Osteoblast (primary cell): Measurements from ENCODE around the gene PDZD7. TPM values are rescaled to one million over a fixed set of nuclear protein-coding genes. Genes with fewer than 3 reads are reported as not detected.

Experiments used
- DNase-seq: peaks from one replicate; pipeline ENCODE4 v3.0.0; 2011; ENCODE audit warnings: low spot score, mixed read lengths; ENCODE audit not compliant: insufficient read length; ENCODE audit errors: missing footprints
- H2AFZ ChIP-seq: 2 replicates; pipeline ENCODE4 v1.6.0; 2011; ENCODE audit warnings: mild to moderate bottlenecking, low read length
- H3K27ac ChIP-seq: 2 replicates; pipeline ENCODE4 v1.5.1; 2011; ENCODE audit warnings: mild to moderate bottlenecking, low read depth, low read length, moderate library complexity
- H3K27me3 ChIP-seq: 2 replicates; pipeline ENCODE4 v1.6.0; 2012; ENCODE audit warnings: mild to moderate bottlenecking, control low read depth, inconsistent platforms, low read length, moderate library complexity; ENCODE audit not compliant: insufficient read depth
- H3K36me3 ChIP-seq: 2 replicates; pipeline ENCODE4 v1.5.1; 2011; ENCODE audit warnings: mild to moderate bottlenecking, low read length, control low read depth, moderate library complexity; ENCODE audit not compliant: insufficient read depth
- H3K4me1 ChIP-seq: 2 replicates; pipeline ENCODE4 v1.5.1; 2011; ENCODE audit warnings: mild to moderate bottlenecking, low read length, control low read depth, moderate library complexity; ENCODE audit not compliant: insufficient read depth
- H3K4me2 ChIP-seq: 2 replicates; pipeline ENCODE4 v1.6.0; 2011; ENCODE audit warnings: mild to moderate bottlenecking, low read length; ENCODE audit not compliant: insufficient read depth
- H3K4me3 ChIP-seq: fragments of 200-600 bp; sonication (generic); 3 replicates; pipeline ENCODE4 v1.5.1; 2012; ENCODE audit warnings: mild to moderate bottlenecking, low read length, inconsistent platforms; ENCODE audit not compliant: insufficient read depth
- H3K79me2 ChIP-seq: 2 replicates; pipeline ENCODE4 v1.6.0; 2012; ENCODE audit warnings: mild to moderate bottlenecking, low read length, control low read depth, inconsistent platforms; ENCODE audit not compliant: insufficient read depth
- H3K9me3 ChIP-seq: 2 replicates; pipeline ENCODE4 v1.5.1; 2011; ENCODE audit warnings: low read depth, low read length, control low read depth
- H4K20me1 ChIP-seq: 2 replicates; pipeline ENCODE4 v1.6.0; 2012; ENCODE audit warnings: mild to moderate bottlenecking, low read length, control low read depth; ENCODE audit not compliant: insufficient read depth
- total RNA-seq: library from RNA; depleted of rRNA; stranded (reverse); fragments of >200 nt; gene quantifications from 2 replicates; pipeline ENCODE4 v1.2.3, GENCODE V29; 2012
- TF ChIP-seq, protein P1 (sequence below): IDR thresholded peaks from 2 replicates; pipeline ENCODE4 v1.5.1; 2011; ENCODE audit warnings: mild to moderate bottlenecking, low read depth, low read length, moderate library complexity; ENCODE audit errors: extremely low read depth

Gene PDZD7
- total RNA-seq, 1 donor, result 0.72 TPM

- H3K4me1 ChIP-seq, result peaks cover 19% of the 10 kb centered on the region
- TF ChIP-seq, protein P1, sequence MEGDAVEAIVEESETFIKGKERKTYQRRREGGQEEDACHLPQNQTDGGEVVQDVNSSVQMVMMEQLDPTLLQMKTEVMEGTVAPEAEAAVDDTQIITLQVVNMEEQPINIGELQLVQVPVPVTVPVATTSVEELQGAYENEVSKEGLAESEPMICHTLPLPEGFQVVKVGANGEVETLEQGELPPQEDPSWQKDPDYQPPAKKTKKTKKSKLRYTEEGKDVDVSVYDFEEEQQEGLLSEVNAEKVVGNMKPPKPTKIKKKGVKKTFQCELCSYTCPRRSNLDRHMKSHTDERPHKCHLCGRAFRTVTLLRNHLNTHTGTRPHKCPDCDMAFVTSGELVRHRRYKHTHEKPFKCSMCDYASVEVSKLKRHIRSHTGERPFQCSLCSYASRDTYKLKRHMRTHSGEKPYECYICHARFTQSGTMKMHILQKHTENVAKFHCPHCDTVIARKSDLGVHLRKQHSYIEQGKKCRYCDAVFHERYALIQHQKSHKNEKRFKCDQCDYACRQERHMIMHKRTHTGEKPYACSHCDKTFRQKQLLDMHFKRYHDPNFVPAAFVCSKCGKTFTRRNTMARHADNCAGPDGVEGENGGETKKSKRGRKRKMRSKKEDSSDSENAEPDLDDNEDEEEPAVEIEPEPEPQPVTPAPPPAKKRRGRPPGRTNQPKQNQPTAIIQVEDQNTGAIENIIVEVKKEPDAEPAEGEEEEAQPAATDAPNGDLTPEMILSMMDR, result no peak
- no peak overlapping the region for H3K4me2 ChIP-seq
- H3K27ac ChIP-seq, result no peak overlapping the region
- H2AFZ ChIP-seq, result no peak overlapping the region
- no peaks in the 10 kb centered on the region for H3K36me3 ChIP-seq
- no peak overlapping the region for H3K4me3 ChIP-seq
- no peaks in the 10 kb centered on the region for H3K9me3 ChIP-seq
- H3K27me3 ChIP-seq, result peaks cover 13% of the 10 kb centered on the region
- DNase-seq, result no peak
- peaks cover 11% of the 10 kb centered on the region for H3K79me2 ChIP-seq
- H4K20me1 ChIP-seq, result peaks cover 7% of the 10 kb centered on the region
Measured at GRCh38 chr10:101028446-101029337, 2.2 kb downstream of the PDZD7 start.

- DNase-seq, result peak; percentile 92
- H3K4me3 ChIP-seq, result no peak overlapping the region
- TF ChIP-seq, protein P1, result no peak
- H2AFZ ChIP-seq, result peak overlapping the region; percentile 47
- H3K4me1 ChIP-seq, result peaks cover 9% of the 10 kb centered on the region
- no peak overlapping the region for H3K4me2 ChIP-seq
- peaks cover 13% of the 10 kb centered on the region for H3K27me3 ChIP-seq
- peaks cover 3% of the 10 kb centered on the region for H3K79me2 ChIP-seq
- H3K9me3 ChIP-seq, result no peaks in the 10 kb centered on the region
- H4K20me1 ChIP-seq, result no peaks in the 10 kb centered on the region
- H3K27ac ChIP-seq, result no peak overlapping the region
- H3K36me3 ChIP-seq, result no peaks in the 10 kb centered on the region
Measured at GRCh38 chr10:101027106-101027720, 3.7 kb downstream of the PDZD7 start.

GRCh38 chr10:101022967-101023705 lies 7.8 kb downstream of the PDZD7 start:
- H4K20me1 ChIP-seq, result no peaks in the 10 kb centered on the region
- H3K27ac ChIP-seq, result no peak overlapping the region
- H3K79me2 ChIP-seq, result no peaks in the 10 kb centered on the region
- no peak overlapping the region for H3K4me3 ChIP-seq
- TF ChIP-seq, protein P1, result no peak
- H2AFZ ChIP-seq, result no peak overlapping the region
- H3K36me3 ChIP-seq, result no peaks in the 10 kb centered on the region
- no peaks in the 10 kb centered on the region for H3K9me3 ChIP-seq
- DNase-seq, result peak; percentile 31
- H3K4me1 ChIP-seq, result no peaks in the 10 kb centered on the region
- H3K27me3 ChIP-seq, result no peaks in the 10 kb centered on the region
- H3K4me2 ChIP-seq, result no peak overlapping the region
